Motor neuron (in vitro differentiated cells): Measurements from ENCODE around the gene POR. TPM values are rescaled to one million over a fixed set of nuclear protein-coding genes. Genes with fewer than 3 reads are reported as not detected.

Experiments used
- ATAC-seq, 8 experiments: fragments of 200-7000 bp; cut with Tn5 transposase; replicated peaks in 6 of 8; 2 replicates each; pipeline ENCODE4 v1.8.0; 2021; ENCODE audit warnings: mild to moderate bottlenecking in 8 of 8, moderate library complexity in 8 of 8
- H3K27ac ChIP-seq, 2 donors: fragments of 250-450 bp; sonication (Bioruptor Pico); 2 replicates each; pipeline ENCODE4 v1.9.0; 2021; ENCODE audit warnings: antibody characterized with exemption in 2 of 2, mild to moderate bottlenecking in 2 of 2, moderate library complexity in 1 of 2
- H3K4me1 ChIP-seq, 2 donors: fragments of 250-450 bp; sonication (Bioruptor Pico); replicated peaks in 1 of 2; 2 replicates each; pipeline ENCODE4 v1.6.1; 2021; ENCODE audit warnings: antibody characterized with exemption in 2 of 2, mild to moderate bottlenecking in 2 of 2, moderate library complexity in 1 of 2
- H3K4me3 ChIP-seq, 5 donors: fragments of 250-450 bp; sonication (Bioruptor Pico); 2 replicates each; pipeline ENCODE4 v1.9.0; 2021; ENCODE audit warnings: antibody characterized with exemption in 5 of 5, mild to moderate bottlenecking in 5 of 5, moderate library complexity in 4 of 5
- WGBS, 10 experiments: fragments of 450-650 bp; shearing (Covaris generic); methylation state at CpG; one replicate each; pipeline ENCODE4 v1.0.0; 2022; 5-methylcytosine and 5-hydroxymethylcytosine counted together
- in situ Hi-C, 9 experiments: fragments of 400-800 bp; cut with MboI; loops; one replicate each; pipeline ENCODE4 v1.15.0; 2021; ENCODE audit warnings: low sequenced_read_pairs in 9 of 9, low pct_unique_long_range_greater_than_20kb in 2 of 9; ENCODE audit not compliant: unreplicated experiment in 9 of 9
- total RNA-seq, 8 experiments: library from RNA; unstranded; fragments of 300-600 nt; gene quantifications; 2 replicates each; pipeline versions ENCODE4 v1.2.3 to v1.2.4, GENCODE V29; 2022

POR gene
- total RNA-seq, 8 experiments from 2014 or later, result 52.9 to 105 (median 66.2) TPM

- peak overlapping the region; percentile 13 to 46 for H3K27ac ChIP-seq
- H3K4me1 ChIP-seq, result peaks cover 85 to 86% of the 10 kb centered on the region in 2 donors
- 77 to 90% (median 83%) methylated on average over 2 to 6 of the region's 11 CpGs; no CpG with 5 or more reads in 6 of the 10 experiments for WGBS, 10 experiments
- no peak overlapping the region for H3K4me3 ChIP-seq
- in situ Hi-C loops, result no loop called here
- no peak for ATAC-seq
These were observed 52.1 kb downstream of the POR start for GRCh38 chr7:75967055-75967454.

- no peak overlapping the region for H3K4me3 ChIP-seq
- H3K4me1 ChIP-seq, result peaks cover 81 to 82% of the 10 kb centered on the region in 2 donors
- WGBS, 10 experiments, result 0 to 95% (median 52%) methylated on average over 1 to 9 of the region's 13 CpGs; no CpG with 5 or more reads in 6 of the 10 experiments
- in situ Hi-C loops, result no loop called here
- H3K27ac ChIP-seq, result peak overlapping the region; percentile 13 to 28
- peak in 6 of 8 experiments; percentile 10 to 85 (median 84) for ATAC-seq
These were observed 52.6 kb downstream of the POR start for GRCh38 chr7:75967487-75967997.

- peak overlapping the region; percentile 3 to 15 for H3K27ac ChIP-seq
- no peak for ATAC-seq
- in situ Hi-C loops, result no loop called here
- 50 to 100% (median 73%) methylated on average over 1 to 8 of the region's 10 CpGs; no CpG with 5 or more reads in 6 of the 10 experiments for WGBS, 10 experiments
- peaks cover 76 to 77% of the 10 kb centered on the region in 2 donors for H3K4me1 ChIP-seq
- H3K4me3 ChIP-seq, result no peak overlapping the region
These were observed 53.1 kb downstream of the POR start for GRCh38 chr7:75968012-75968411.

GRCh38 chr7:75968561-75969001 is 53.6 kb downstream of the POR start:
- no peak for ATAC-seq
- Histone ChIP-seq H3K4me3 (no peak overlapping the region), H3K27ac (peak overlapping the region in 1 of 2 donors; percentile 25), H3K4me1 (peaks cover 70 to 71% of the 10 kb centered on the region in 2 donors)
- 90 to 97% methylated on average over 2 to 5 of the region's 12 CpGs; no CpG with 5 or more reads in 8 of the 10 experiments for WGBS, 10 experiments
- in situ Hi-C loops, result no loop called here

- H3K27ac ChIP-seq, result peak overlapping the region; percentile 58 to 81
- peaks cover 65 to 67% of the 10 kb centered on the region in 2 donors for H3K4me1 ChIP-seq
- 20 to 100% methylated on average over 1 to 2 of the region's 13 CpGs; no CpG with 5 or more reads in 8 of the 10 experiments for WGBS, 10 experiments
- H3K4me3 ChIP-seq, result no peak overlapping the region
- in situ Hi-C loops, result no loop called here
- peak in 7 of 8 experiments; percentile 30 to 90 (median 43) for ATAC-seq
These were observed 54.2 kb downstream of the POR start for GRCh38 chr7:75969182-75969581.

GRCh38 chr7:75969704-75970498 is 54.9 kb downstream of the POR start:
- Histone ChIP-seq H3K4me1 (peaks cover 65 to 67% of the 10 kb centered on the region in 2 donors), H3K4me3 (no peak overlapping the region), H3K27ac (peak overlapping the region; percentile 58 to 81)
- in situ Hi-C loops, result no loop called here
- 64 to 100% (median 88%) methylated on average over 5 to 16 of the region's 30 CpGs; no CpG with 5 or more reads in 4 of the 10 experiments for WGBS, 10 experiments
- ATAC-seq, result peak in 5 of 8 experiments; percentile 50 to 70 (median 62)

GRCh38 chr7:75971309-75971960 is 56.5 kb downstream of the POR start:
- Histone ChIP-seq H3K4me3 (no peak overlapping the region), H3K27ac (peak overlapping the region in 1 of 2 donors; percentile 68), H3K4me1 (peaks cover 50 to 51% of the 10 kb centered on the region in 2 donors)
- no peak for ATAC-seq
- in situ Hi-C loops, result no loop called here
- WGBS, 10 experiments, result 56 to 100% (median 80%) methylated on average over 1 to 7 of the region's 14 CpGs; no CpG with 5 or more reads in 5 of the 10 experiments

GRCh38 chr7:75971961-75972763 is 57.2 kb downstream of the POR start:
- peaks cover 43 to 44% of the 10 kb centered on the region in 2 donors for H3K4me1 ChIP-seq
- no peak for ATAC-seq
- WGBS, 10 experiments, result 65 to 95% (median 79%) methylated on average over 1 to 14 of the region's 19 CpGs; no CpG with 5 or more reads in 4 of the 10 experiments
- peak overlapping the region in 1 of 2 donors; percentile 68 for H3K27ac ChIP-seq
- no peak overlapping the region for H3K4me3 ChIP-seq
- in situ Hi-C loops, result no loop called here

GRCh38 chr7:75977743-75978142 is 62.8 kb downstream of the POR start:
- in situ Hi-C loops, result no loop called here
- WGBS, 10 experiments, result 12 to 100% (median 60%) methylated on average over 1 to 7 of the region's 8 CpGs; no CpG with 5 or more reads in 1 of the 10 experiments
- Histone ChIP-seq H3K4me1 (peaks cover 5 to 9% of the 10 kb centered on the region in 2 donors), H3K4me3 (no peak overlapping the region), H3K27ac (no peak overlapping the region)
- peak in 2 of 8 experiments; percentile 22 to 92 for ATAC-seq

- ATAC-seq, result peak in 1 of 8 experiments; percentile 14
- Histone ChIP-seq H3K27ac (no peak overlapping the region), H3K4me3 (no peak overlapping the region), H3K4me1 (peaks cover 5 to 9% of the 10 kb centered on the region in 2 donors)
- 59 to 98% (median 74%) methylated on average over 1 to 11 of the region's 22 CpGs; no CpG with 5 or more reads in 5 of the 10 experiments for WGBS, 10 experiments
- in situ Hi-C loops, result no loop called here
These were observed 64.9 kb downstream of the POR start for GRCh38 chr7:75979759-75980429.

GRCh38 chr7:75980430-75981202 is 65.7 kb downstream of the POR start:
- Histone ChIP-seq H3K4me1 (peaks cover 5 to 9% of the 10 kb centered on the region in 2 donors), H3K4me3 (no peak overlapping the region), H3K27ac (no peak overlapping the region)
- WGBS, 10 experiments, result 83 to 100% (median 91%) methylated on average over 1 to 11 of the region's 29 CpGs; no CpG with 5 or more reads in 6 of the 10 experiments
- ATAC-seq, result no peak
- in situ Hi-C loops, result no loop called here
